ENCODE results near the gene PPIL1. TPM values are rescaled to one million over a fixed set of nuclear protein-coding genes. Genes with fewer than 3 reads are reported as not detected.
A peak's percentile ranks its signal among the peaks of the same experiment; 100 is the strongest.

PPIL1 gene
- total and polyA plus RNA-seq, 2 of the 13 experiments (the other 11 are each of a cell fraction or from before 2014, with no cell fraction given), result 74.2 to 144 TPM

DNA sequence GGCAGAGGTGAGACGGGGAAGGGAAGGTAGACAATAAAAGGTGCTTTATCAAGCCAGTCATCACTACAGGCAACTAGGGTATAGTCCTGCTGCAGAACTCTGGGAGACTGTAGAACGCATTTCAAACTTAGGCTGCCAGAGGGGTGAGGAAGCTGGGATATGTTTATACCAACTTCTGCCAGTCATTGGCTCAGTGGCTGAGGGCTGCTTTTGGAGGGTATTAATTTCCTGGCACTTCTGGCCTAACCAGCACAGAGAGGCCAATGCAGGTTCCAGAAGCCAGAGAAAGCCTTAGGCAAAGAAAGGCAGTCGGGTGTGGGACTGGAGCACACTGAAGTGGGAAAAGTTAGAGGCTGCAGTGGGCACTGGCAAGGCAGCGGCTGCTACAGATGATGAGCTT is 31.4 kb downstream of the PPIL1 start:
- Histone ChIP-seq H3K27ac (ENCODE audit: extremely low read length, insufficient read depth, low read length) (no peak overlapping the region), H3K9me3 (ENCODE audit: low read length) (no peaks in the 10 kb centered on the region), H3K4me3 (replicated peaks in 1 of 3; ENCODE audit: insufficient read depth in 1 of 3, low read depth in 2 of 3, low read length in 3 of 3) (no peak overlapping the region), H3K4me1 (ENCODE audit: insufficient read depth, low read length) (peaks cover 25% of the 10 kb centered on the region), H3K36me3 (replicated peaks in 1 of 2; ENCODE audit: control insufficient read depth in 1 of 2, insufficient read depth in 2 of 2, low read length in 2 of 2) (no peaks in the 10 kb centered on the region), H3K79me2 (ENCODE audit: insufficient read depth, low read length) (no peaks in the 10 kb centered on the region), H3K4me2 (ENCODE audit: low read depth, low read length) (no peak overlapping the region), H3K9ac (ENCODE audit: insufficient read depth, low read depth, low read length) (no peak overlapping the region), H2AFZ (ENCODE audit: low read length) (no peak overlapping the region), H4K20me1 (ENCODE audit: insufficient read depth, low read length) (no peaks in the 10 kb centered on the region), H3K27me3 (ENCODE audit: control insufficient read depth in 1 of 2, insufficient read depth in 2 of 2, low read length in 2 of 2) (peaks cover 15 to 27% of the 10 kb centered on the region in 2 experiments)
- ChIA-PET POLR2A (no interaction called here), CTCF (ENCODE audit: low intra/inter-chr PET ratio, low total read pairs) (no interaction called here)
- DNase-seq (ENCODE audit: low spot score), result no peak
- no peak for ATAC-seq
- FAIRE-seq, result no peak
- intact Hi-C loops (cut with micrococcal nuclease; ENCODE audit: unreplicated experiment) (no loop called here), in situ Hi-C loops (cut with HindIII; ENCODE audit: extremely low pct_ligation_motif_present, low pct_unique_long_range_greater_than_20kb) (no loop called here)
- no TSS peak for BruUV-seq (replicated peaks)
- WGBS (ENCODE audit: low lambda C conversion rate), result 62% methylated on average over 4 of the region's 4 CpGs
- TF ChIP-seq ZNF878 (CRISPR knock-in tag; IDR thresholded peaks at IDR 0.05), result no peak
- TF ChIP-seq, protein P1, sequence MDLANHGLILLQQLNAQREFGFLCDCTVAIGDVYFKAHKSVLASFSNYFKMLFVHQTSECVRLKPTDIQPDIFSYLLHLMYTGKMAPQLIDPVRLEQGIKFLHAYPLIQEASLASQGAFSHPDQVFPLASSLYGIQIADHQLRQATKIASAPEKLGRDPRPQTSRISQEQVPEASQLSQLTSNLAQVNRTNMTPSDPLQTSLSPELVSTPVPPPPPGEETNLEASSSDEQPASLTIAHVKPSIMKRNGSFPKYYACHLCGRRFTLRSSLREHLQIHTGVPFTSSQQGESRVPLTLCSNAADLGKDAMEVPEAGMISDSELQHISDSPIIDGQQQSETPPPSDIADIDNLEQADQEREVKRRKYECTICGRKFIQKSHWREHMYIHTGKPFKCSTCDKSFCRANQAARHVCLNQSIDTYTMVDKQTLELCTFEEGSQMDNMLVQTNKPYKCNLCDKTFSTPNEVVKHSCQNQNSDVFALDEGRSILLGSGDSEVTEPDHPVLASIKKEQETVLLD (CRISPR knock-in tag; IDR thresholded peaks at IDR 0.05; ENCODE audit: low read depth), result no peak
- no peak for TF ChIP-seq MTA1 (CRISPR knock-in tag; IDR thresholded peaks at IDR 0.05; ENCODE audit: borderline replicate concordance)

DNA sequence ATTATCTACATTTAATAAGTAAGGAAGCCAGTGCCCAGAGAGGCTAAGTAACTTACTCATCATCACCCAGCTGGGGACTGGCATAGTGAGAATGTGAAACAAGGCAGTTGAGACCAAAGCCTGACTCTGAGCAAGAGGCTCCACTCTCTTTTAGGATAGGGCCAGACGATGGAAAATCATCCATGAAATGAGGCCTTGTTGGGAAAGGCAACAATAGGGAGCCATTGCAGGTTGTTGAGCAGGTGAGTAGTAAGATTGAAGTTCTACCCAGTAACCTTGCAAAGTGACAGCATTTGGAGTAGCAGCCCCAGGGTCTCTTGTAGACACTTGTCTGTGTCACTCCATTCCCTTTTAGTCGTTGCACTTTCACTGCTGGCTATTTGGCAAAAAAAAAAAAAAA is 32.8 kb downstream of the PPIL1 start:
- Histone ChIP-seq H3K27me3 (ENCODE audit: control insufficient read depth in 1 of 2, insufficient read depth in 2 of 2, low read length in 2 of 2) (peaks cover 19 to 38% of the 10 kb centered on the region in 2 experiments), H3K9me3 (ENCODE audit: low read length) (no peaks in the 10 kb centered on the region), H3K79me2 (ENCODE audit: insufficient read depth, low read length) (no peaks in the 10 kb centered on the region), H3K4me1 (ENCODE audit: insufficient read depth, low read length) (peaks cover 33% of the 10 kb centered on the region), H3K4me3 (replicated peaks in 1 of 3; ENCODE audit: insufficient read depth in 1 of 3, low read depth in 2 of 3, low read length in 3 of 3) (no peak overlapping the region), H3K27ac (ENCODE audit: extremely low read length, insufficient read depth, low read length) (no peak overlapping the region), H3K36me3 (replicated peaks in 1 of 2; ENCODE audit: control insufficient read depth in 1 of 2, insufficient read depth in 2 of 2, low read length in 2 of 2) (no peaks in the 10 kb centered on the region), H3K9ac (ENCODE audit: insufficient read depth, low read depth, low read length) (no peak overlapping the region), H2AFZ (ENCODE audit: low read length) (no peak overlapping the region), H4K20me1 (ENCODE audit: insufficient read depth, low read length) (no peaks in the 10 kb centered on the region), H3K4me2 (ENCODE audit: low read depth, low read length) (no peak overlapping the region)
- intact Hi-C loops (cut with micrococcal nuclease; ENCODE audit: unreplicated experiment) (no loop called here), in situ Hi-C loops (cut with HindIII; ENCODE audit: extremely low pct_ligation_motif_present, low pct_unique_long_range_greater_than_20kb) (no loop called here)
- WGBS (ENCODE audit: low lambda C conversion rate), result 44% methylated on average over 2 of the region's 2 CpGs
- TF ChIP-seq NR2F6 (IDR thresholded peaks at IDR 0.05) (no peak), NR2F6 (CRISPR knock-in tag; IDR thresholded peaks at IDR 0.05) (no peak), ADNP (CRISPR knock-in tag; IDR thresholded peaks at IDR 0.05) (0 out of 2 replicates have a peak, but pooled peaks have one; percentile 13), ZNF792 (CRISPR knock-in tag; IDR thresholded peaks at IDR 0.05) (no peak)
- POLR2A ChIA-PET, result no interaction called here
- DNase-seq (ENCODE audit: low spot score) (no peak), ATAC-seq (no peak), FAIRE-seq (no peak)
- no TSS peak for BruUV-seq (replicated peaks)
- CTCF ChIA-PET (ENCODE audit: low intra/inter-chr PET ratio, low total read pairs), result no interaction called here

All from HepG2 (cell line).